NCI-H128 (cell line): Measurements from ENCODE around the gene RPLP2.

Experiments
- DNase-seq: peaks from one replicate; lab custom pipeline; 2025; ENCODE audit not compliant: unreplicated experiment; lab: John Stamatoyannopoulos, UW

The RPLP2 gene

GRCh38 chr11:790721-791564 is 18.8 kb upstream of the RPLP2 start:
- no peak for DNase-seq

- DNase-seq, result no peak
Observed at GRCh38 chr11:791658-792534, 17.9 kb upstream of the RPLP2 start.

- DNase-seq, result no peak
Observed at GRCh38 chr11:792535-792821, 17.3 kb upstream of the RPLP2 start.

GRCh38 chr11:792873-793272 is 16.9 kb upstream of the RPLP2 start:
- DNase-seq, result no peak

GRCh38 chr11:793556-793955 is 16.2 kb upstream of the RPLP2 start:
- DNase-seq, result no peak

GRCh38 chr11:794013-794765 is 15.6 kb upstream of the RPLP2 start:
- no peak for DNase-seq

GRCh38 chr11:794766-795633 is 14.8 kb upstream of the RPLP2 start:
- no peak for DNase-seq

GRCh38 chr11:795634-796564 is 13.9 kb upstream of the RPLP2 start:
- no peak for DNase-seq

- DNase-seq, result no peak
Observed at GRCh38 chr11:796565-797295, 13.0 kb upstream of the RPLP2 start.

- peak; percentile 63 for DNase-seq
Observed at GRCh38 chr11:797296-798092, 12.3 kb upstream of the RPLP2 start.

GRCh38 chr11:798093-798713 is 11.6 kb upstream of the RPLP2 start, which contains the start of gene SLC25A22:
Gene SLC25A22, minus strand, starts transcription at chr11:798281. Its CDS starts 3,275 bp downstream, at chr11:795006.
- peak; percentile 66 for DNase-seq

GRCh38 chr11:799641-800316 is 10.0 kb upstream of the RPLP2 start:
- no peak for DNase-seq

- no peak for DNase-seq
Observed at GRCh38 chr11:800473-800872, 9.3 kb upstream of the RPLP2 start.

- no peak for DNase-seq
Observed at GRCh38 chr11:801097-801780, 8.5 kb upstream of the RPLP2 start.

- no peak for DNase-seq
Observed at GRCh38 chr11:802018-802617, 7.6 kb upstream of the RPLP2 start.
